Nephron (organoid): ENCODE data around the gene MRTFA.
"Not testable (repeated sequence)": the region's sequence is repeated elsewhere in the genome, so short reads cannot be mapped to it uniquely, and the experiment has no call there.

Experiments used
- H3K27ac Mint-ChIP-seq, 3 experiments: 2 replicates each; pipeline ENCODE4 v1.8.0; 2020; ENCODE audit warnings: mixed read lengths in 3 of 3, mild to moderate bottlenecking in 2 of 3, moderate library complexity in 1 of 3
- H3K27me3 Mint-ChIP-seq: 2 replicates; pipeline ENCODE4 v1.8.0; 2021; ENCODE audit warnings: low read depth, mild to moderate bottlenecking, moderate library complexity, mixed read lengths
- H3K36me3 Mint-ChIP-seq: 2 replicates; pipeline ENCODE4 v1.8.0; 2020; ENCODE audit warnings: low read depth, mixed read lengths
- H3K4me1 Mint-ChIP-seq: 2 replicates; pipeline ENCODE4 v1.8.0; 2020; ENCODE audit warnings: mixed read lengths
- H3K4me3 Mint-ChIP-seq, 3 experiments: 2 replicates each; pipeline ENCODE4 v1.8.0; 2020; ENCODE audit warnings: mild to moderate bottlenecking in 3 of 3, mixed read lengths in 3 of 3, moderate library complexity in 2 of 3
- H3K9me3 Mint-ChIP-seq: 2 replicates; pipeline ENCODE4 v1.8.0; 2020; ENCODE audit warnings: mixed read lengths
- CTCF ChIP-seq, 3 experiments: fragments of 200-600 bp; sonication (generic); IDR thresholded peaks; one replicate each; pipeline ENCODE4 v1.5.0; 2021; ENCODE audit warnings: antibody characterized with exemption in 3 of 3; ENCODE audit not compliant: unreplicated experiment in 3 of 3

The MRTFA gene

DNA sequence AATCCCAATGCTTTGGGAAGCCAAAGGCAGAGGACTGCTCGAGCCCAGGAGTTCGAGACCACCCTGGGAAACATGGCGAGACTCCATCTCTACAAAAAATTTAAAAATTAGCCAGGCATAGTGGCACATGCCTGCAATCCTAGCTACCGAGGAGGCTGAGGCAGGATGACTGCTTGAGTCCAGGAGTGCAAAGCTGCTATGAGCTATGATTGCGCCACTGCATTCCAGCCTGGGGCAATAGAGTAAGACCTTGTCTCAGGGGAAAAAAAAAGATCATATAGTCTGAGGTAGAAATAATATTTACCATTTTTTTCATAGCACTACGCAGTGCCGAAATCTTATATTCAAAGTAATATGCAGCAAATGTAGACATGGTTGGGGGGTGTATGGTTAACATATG lies 47.8 kb downstream of the MRTFA start:
- no peak overlapping the region for H3K4me3 Mint-ChIP-seq
- H3K9me3 Mint-ChIP-seq, result no peaks in the 10 kb centered on the region
- TF ChIP-seq CTCF (IDR thresholded peaks at IDR 0.05; ENCODE audit: unreplicated experiment in 3 of 3), result no peak
- no peak overlapping the region for H3K27ac Mint-ChIP-seq
- peaks cover 21% of the 10 kb centered on the region for H3K4me1 Mint-ChIP-seq
- H3K27me3 Mint-ChIP-seq, result no peaks in the 10 kb centered on the region
- peaks cover 41% of the 10 kb centered on the region for H3K36me3 Mint-ChIP-seq

DNA sequence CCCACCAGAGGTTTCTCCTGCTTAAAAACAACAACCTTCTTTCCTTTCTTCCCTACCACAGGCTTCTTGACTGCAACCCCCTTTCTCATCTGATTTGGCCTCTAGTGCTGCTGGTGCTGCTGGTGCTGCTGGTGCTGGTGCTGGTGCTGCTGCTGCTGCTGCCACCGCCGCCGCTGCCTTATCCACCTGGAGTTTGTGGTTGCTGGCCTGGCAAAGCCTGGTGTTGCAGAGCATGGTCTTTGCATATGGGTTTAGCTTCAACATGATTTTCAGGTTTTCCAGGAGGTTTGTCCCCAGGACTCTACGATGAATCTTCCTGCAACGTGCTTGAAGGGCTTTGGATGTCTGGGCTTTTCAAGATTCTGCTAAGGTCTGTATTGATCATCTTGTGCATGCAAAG lies 49.7 kb downstream of the MRTFA start:
- H3K36me3 Mint-ChIP-seq, result peaks cover 53% of the 10 kb centered on the region
- H3K4me3 Mint-ChIP-seq, result no peak overlapping the region

DNA sequence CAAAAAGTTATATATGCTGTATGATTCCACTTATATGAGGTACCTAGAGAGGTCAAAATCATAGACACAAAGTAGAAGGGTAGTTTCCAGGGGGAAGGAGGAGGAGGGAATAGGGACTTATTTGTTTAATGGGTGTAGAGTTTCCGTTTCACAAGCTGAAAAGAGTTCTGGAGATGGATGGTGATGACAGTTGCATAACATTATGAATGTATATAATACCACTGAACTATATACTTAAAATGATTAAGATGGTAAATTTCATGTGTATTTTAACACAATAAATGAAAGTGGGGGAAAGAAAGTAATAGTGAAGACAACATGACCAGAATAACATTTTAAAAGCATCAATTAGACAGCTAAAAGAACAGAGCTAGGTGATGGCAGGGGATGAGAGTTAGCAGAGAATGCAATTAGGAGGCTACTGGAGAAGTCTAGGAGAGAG lies 51.2 kb downstream of the MRTFA start:
- H3K36me3 Mint-ChIP-seq, result peaks cover 51% of the 10 kb centered on the region
- H3K9me3 Mint-ChIP-seq, result peaks cover 4% of the 10 kb centered on the region
- no peak for TF ChIP-seq CTCF (IDR thresholded peaks at IDR 0.05; ENCODE audit: unreplicated experiment in 3 of 3)
- no peaks in the 10 kb centered on the region for H3K27me3 Mint-ChIP-seq
- peaks cover 5% of the 10 kb centered on the region for H3K4me1 Mint-ChIP-seq
- H3K27ac Mint-ChIP-seq, result no peak overlapping the region
- no peak overlapping the region for H3K4me3 Mint-ChIP-seq

More for the DNA sequence above, 49.7 kb downstream of the MRTFA start:
- TF ChIP-seq CTCF (IDR thresholded peaks at IDR 0.05; ENCODE audit: unreplicated experiment in 3 of 3), result no peak
- Mint-ChIP-seq H3K9me3 (peaks cover 4% of the 10 kb centered on the region), H3K27me3 (no peaks in the 10 kb centered on the region), H3K4me1 (peaks cover 9% of the 10 kb centered on the region), H3K27ac (no peak overlapping the region)

DNA sequence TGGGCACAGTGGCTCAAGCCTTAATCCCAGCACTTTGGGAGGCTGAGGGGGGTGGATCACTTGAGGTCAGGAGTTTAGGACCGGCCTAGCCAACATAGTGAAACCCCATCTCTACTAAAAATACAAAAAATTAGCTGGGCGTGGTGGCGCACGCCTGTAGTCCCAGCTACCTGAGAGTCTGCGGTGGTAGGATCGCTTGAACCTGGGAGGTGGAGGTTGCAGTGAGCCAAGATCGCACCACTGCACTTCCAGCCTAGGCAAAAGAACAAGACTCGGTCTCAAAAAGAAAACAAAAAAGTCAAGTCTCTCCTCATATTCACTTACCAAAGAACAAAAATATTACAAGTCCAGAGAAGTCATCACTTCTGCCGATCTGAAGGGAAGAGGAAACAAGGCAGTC lies 51.8 kb downstream of the MRTFA start:
- not testable (repeated sequence) for H3K9me3 Mint-ChIP-seq, H3K4me3 Mint-ChIP-seq, H3K27ac Mint-ChIP-seq, H3K27me3 Mint-ChIP-seq, H3K4me1 Mint-ChIP-seq
- peaks cover 51% of the 10 kb centered on the region for H3K36me3 Mint-ChIP-seq

DNA sequence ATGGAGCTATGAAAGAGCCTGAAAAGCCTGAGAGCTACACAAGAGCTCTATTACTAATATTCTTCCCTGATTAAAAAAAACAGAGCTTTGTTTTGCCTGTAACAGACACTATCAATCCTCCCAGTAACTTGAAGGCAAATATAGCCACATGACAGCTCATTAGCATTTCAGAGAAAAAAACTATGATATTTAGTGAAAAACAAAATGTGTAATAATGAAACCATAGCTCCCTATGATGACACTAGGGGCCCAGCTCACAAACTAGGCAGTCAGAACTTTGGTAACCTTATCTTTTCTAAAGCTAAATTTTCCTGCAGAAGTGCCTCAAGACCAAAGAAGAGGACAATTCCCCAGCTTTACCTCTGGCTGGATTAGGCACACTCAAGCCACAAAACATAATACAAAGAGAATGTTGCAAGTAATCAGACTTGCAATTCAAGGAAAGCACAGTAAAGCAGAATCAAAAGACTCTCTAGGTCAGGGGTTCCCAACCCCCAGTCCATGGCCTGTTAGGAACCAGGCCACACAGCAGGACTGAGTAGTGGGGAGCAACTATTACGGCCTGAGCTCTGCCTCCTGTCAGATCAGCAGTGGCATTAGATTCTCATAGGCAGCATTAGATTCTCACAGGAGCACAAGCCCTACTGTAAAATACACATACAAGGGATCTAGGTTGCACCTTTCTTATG lies 53.3 kb downstream of the MRTFA start:
- H3K36me3 Mint-ChIP-seq, result peaks cover 48% of the 10 kb centered on the region

DNA sequence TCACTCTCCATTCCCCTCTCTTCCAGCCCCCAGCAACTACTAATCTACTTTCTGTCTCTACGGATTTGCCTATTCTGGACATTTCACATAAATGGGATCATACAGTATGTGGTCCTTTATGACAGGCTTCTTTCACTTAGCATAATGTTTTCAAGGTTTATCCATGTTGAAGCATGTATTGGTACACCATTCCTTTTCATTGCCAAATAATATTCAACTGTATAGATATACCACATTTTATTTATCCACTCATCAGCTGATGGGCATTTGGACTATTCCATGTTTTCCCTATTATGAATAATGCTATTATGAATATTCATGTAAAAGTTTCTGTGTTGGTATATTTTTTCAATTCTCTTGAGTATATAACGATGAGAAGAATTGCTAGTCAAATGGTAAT lies 54.5 kb downstream of the MRTFA start:
- H3K27me3 Mint-ChIP-seq, result no peaks in the 10 kb centered on the region
- H3K4me3 Mint-ChIP-seq, result no peak overlapping the region
- peaks cover 5% of the 10 kb centered on the region for H3K4me1 Mint-ChIP-seq
- H3K36me3 Mint-ChIP-seq, result peaks cover 43% of the 10 kb centered on the region
- H3K9me3 Mint-ChIP-seq, result peaks cover 4% of the 10 kb centered on the region
- no peak overlapping the region for H3K27ac Mint-ChIP-seq
- no peak for TF ChIP-seq CTCF (IDR thresholded peaks at IDR 0.05; ENCODE audit: unreplicated experiment in 3 of 3)

More for the DNA sequence above, 53.3 kb downstream of the MRTFA start:
- Mint-ChIP-seq H3K4me1 (peaks cover 5% of the 10 kb centered on the region), H3K9me3 (peaks cover 4% of the 10 kb centered on the region), H3K4me3 (no peak overlapping the region), H3K27me3 (no peaks in the 10 kb centered on the region), H3K27ac (peak overlapping the region in 1 of 3 experiments; percentile 39)
- TF ChIP-seq CTCF (IDR thresholded peaks at IDR 0.05; ENCODE audit: unreplicated experiment in 3 of 3), result no peak
